OCI-LY3 (cell line): ENCODE results near the gene MRPS23.

Source experiments
- H2AFZ ChIP-seq: fragments of 200-600, 300-600 bp; shearing (Covaris generic); 2 replicates; pipeline ENCODE4 v1.6.0; 2014; ENCODE audit warnings: antibody characterized with exemption, low read depth, low read length
- H3K27ac ChIP-seq: fragments of 200-600, 300-600 bp; sonication (generic); 2 replicates; pipeline ENCODE4 v1.5.1; 2014; ENCODE audit warnings: mild to moderate bottlenecking, low read length, moderate library complexity, mixed read lengths
- H3K27me3 ChIP-seq: fragments of 200-600, 300-600 bp; sonication (generic); 2 replicates; pipeline ENCODE4 v1.6.1; 2014; ENCODE audit warnings: low read depth, low read length, mixed read lengths
- H3K36me3 ChIP-seq: fragments of 200-600, 300-600 bp; sonication (generic); replicated peaks from 2 replicates; pipeline ENCODE3; 2014; ENCODE audit warnings: low read depth, low read length, mixed read lengths
- H3K4me1 ChIP-seq: fragments of 300-600, 200-600 bp; sonication (generic); 2 replicates; pipeline ENCODE4 v1.6.1; 2014; ENCODE audit warnings: low read length, mixed read lengths
- H3K4me2 ChIP-seq: fragments of 200-600, 300-600 bp; sonication (generic); 2 replicates; pipeline ENCODE4 v1.6.1; 2014; ENCODE audit warnings: low read length, mixed read lengths
- H3K4me3 ChIP-seq: fragments of 300-600, 200-600 bp; sonication (generic); 2 replicates; pipeline ENCODE4 v1.5.1; 2014; ENCODE audit warnings: antibody characterized with exemption, mild to moderate bottlenecking, low read length, moderate library complexity
- H3K79me2 ChIP-seq: fragments of 300-600, 200-600 bp; shearing (Covaris generic); 2 replicates; pipeline ENCODE4 v1.6.1; 2014; ENCODE audit warnings: mild to moderate bottlenecking, low read length, mixed read lengths
- H3K9ac ChIP-seq: fragments of 300-600, 200-600 bp; shearing (Covaris generic); 2 replicates; pipeline ENCODE4 v1.6.0; 2014; ENCODE audit warnings: mild to moderate bottlenecking, low read length, moderate library complexity
- H3K9me3 ChIP-seq: fragments of 200-600, 300-600 bp; shearing (Covaris generic); 2 replicates; pipeline ENCODE4 v1.6.1; 2014; ENCODE audit warnings: low read length, mixed read lengths; ENCODE audit not compliant: insufficient read depth
- H4K20me1 ChIP-seq: fragments of 200-600, 300-600 bp; sonication (generic); 2 replicates; pipeline ENCODE4 v1.6.1; 2016; ENCODE audit warnings: low read length, mixed read lengths; ENCODE audit not compliant: insufficient read depth
- CTCF ChIP-seq: fragments of 200-600, 300-600 bp; sonication (generic); IDR thresholded peaks from 2 replicates; pipeline ENCODE4 v1.5.1; 2014; ENCODE audit warnings: antibody characterized with exemption, low read length, low read depth
- EZH2phosphoT487 ChIP-seq: fragments of 200-600 bp; shearing (Covaris generic); IDR thresholded peaks from 2 replicates; pipeline ENCODE4 v1.6.1; 2018; ENCODE audit warnings: antibody characterized with exemption, mixed run types, low read depth

Gene MRPS23

GRCh38 chr17:57861790-57862693 lies 12.2 kb upstream of the MRPS23 start:
- Histone ChIP-seq H3K27me3 (peaks cover 19% of the 10 kb centered on the region), H3K79me2 (no peaks in the 10 kb centered on the region), H3K4me2 (no peak overlapping the region), H3K9ac (no peak overlapping the region), H2AFZ (no peak overlapping the region), H3K4me1 (peaks cover 15% of the 10 kb centered on the region), H3K36me3 (no peaks in the 10 kb centered on the region), H4K20me1 (no peaks in the 10 kb centered on the region), H3K9me3 (no peaks in the 10 kb centered on the region), H3K27ac (no peak overlapping the region), H3K4me3 (no peak overlapping the region)
- TF ChIP-seq CTCF (no peak), EZH2phosphoT487 (no peak)

- peaks cover 15% of the 10 kb centered on the region for H3K4me1 ChIP-seq
- H3K9ac ChIP-seq: no peak overlapping the region
- 0 out of 2 replicates have a peak overlapping the region, but pooled peaks have one; percentile 39 for H2AFZ ChIP-seq
- H3K9me3 ChIP-seq: no peaks in the 10 kb centered on the region
- no peak for TF ChIP-seq EZH2phosphoT487
- no peak for TF ChIP-seq CTCF
- no peaks in the 10 kb centered on the region for H3K79me2 ChIP-seq
- peaks cover 19% of the 10 kb centered on the region for H3K27me3 ChIP-seq
- H3K27ac ChIP-seq: no peak overlapping the region
- no peaks in the 10 kb centered on the region for H4K20me1 ChIP-seq
- H3K4me3 ChIP-seq: peak overlapping the region; percentile 37; the same call in 1 of the 2 replicates
- peak overlapping the region; percentile 57 for H3K4me2 ChIP-seq
- H3K36me3 ChIP-seq: no peaks in the 10 kb centered on the region
These were observed 11.4 kb upstream of the MRPS23 start for GRCh38 chr17:57861000-57861789.

- no peak overlapping the region for H3K9ac ChIP-seq
- H3K4me3 ChIP-seq: no peak overlapping the region
- TF ChIP-seq EZH2phosphoT487: no peak
- no peak for TF ChIP-seq CTCF
- no peaks in the 10 kb centered on the region for H3K79me2 ChIP-seq
- H3K27me3 ChIP-seq: peaks cover 19% of the 10 kb centered on the region
- 0 out of 2 replicates have a peak overlapping the region, but pooled peaks have one; percentile 39 for H2AFZ ChIP-seq
- H3K4me2 ChIP-seq: peak overlapping the region; percentile 57
- H3K9me3 ChIP-seq: no peaks in the 10 kb centered on the region
- H3K4me1 ChIP-seq: peaks cover 15% of the 10 kb centered on the region
- H3K36me3 ChIP-seq: no peaks in the 10 kb centered on the region
- H3K27ac ChIP-seq: no peak overlapping the region
- H4K20me1 ChIP-seq: no peaks in the 10 kb centered on the region
These were observed 10.7 kb upstream of the MRPS23 start for GRCh38 chr17:57860414-57860999.
